CD4-positive, CD25-positive, alpha-beta regulatory T cell (primary cell): ENCODE measurements around the gene BSPRY. TPM values are rescaled to one million over a fixed set of nuclear protein-coding genes. Genes with fewer than 3 reads are reported as not detected.
A peak's percentile ranks its signal among the peaks of the same experiment; 100 is the strongest.

ENCODE experiments used
- ATAC-seq, 2 donors: fragments of 150-1000 bp; cut with Tn5 transposase; one replicate each; pipeline ENCODE4 v1.10.0; 2021; ENCODE audit warnings: low read depth in 2 of 2, moderate number of reproducible peaks in 2 of 2, moderate library complexity in 1 of 2
- DNase-seq, 3 donors: peaks; one replicate each; pipeline versions ENCODE4 v3.0.0 to v3.0.0-alpha.2; 2012 to 2022; ENCODE audit warnings: mixed read lengths in 1 of 3
- H3K27ac ChIP-seq: one replicate; pipeline ENCODE4 v1.7.0; 2013; ENCODE audit warnings: mild to moderate bottlenecking, low read length; ENCODE audit not compliant: insufficient read depth, poor library complexity, severe bottlenecking
- H3K27me3 ChIP-seq: one replicate; pipeline ENCODE4 v1.7.0; 2013; ENCODE audit warnings: low read length; ENCODE audit not compliant: control insufficient read depth, insufficient read depth
- H3K36me3 ChIP-seq: one replicate; pipeline ENCODE4 v1.7.0; 2013; ENCODE audit warnings: mild to moderate bottlenecking, low read length, moderate library complexity; ENCODE audit not compliant: control insufficient read depth, insufficient read depth
- H3K4me1 ChIP-seq: 2 replicates; pipeline ENCODE4 v1.7.0; 2013; ENCODE audit warnings: mild to moderate bottlenecking, low read length; ENCODE audit not compliant: insufficient read depth, control insufficient read depth, poor library complexity, severe bottlenecking
- H3K4me3 ChIP-seq: one replicate; pipeline ENCODE4 v1.7.0; 2013; ENCODE audit warnings: low read depth, mild to moderate bottlenecking, low read length, moderate library complexity
- H3K9me3 ChIP-seq, 2 experiments: 1 replicate in 1 of 2; 2 replicates in 1 of 2; pipeline ENCODE4 v1.7.0; 2013; ENCODE audit warnings: low read length in 2 of 2, mild to moderate bottlenecking in 1 of 2, moderate library complexity in 1 of 2; ENCODE audit not compliant: control insufficient read depth in 2 of 2
- H3K27ac Mint-ChIP-seq, 3 donors: one replicate each; pipeline ENCODE4 v1.8.0; 2020 to 2022; ENCODE audit warnings: mild to moderate bottlenecking in 3 of 3, mixed read lengths in 3 of 3, moderate library complexity in 2 of 3
- H3K27me3 Mint-ChIP-seq: one replicate; pipeline ENCODE4 v1.8.0; 2022; ENCODE audit warnings: mild to moderate bottlenecking, mixed read lengths
- H3K36me3 Mint-ChIP-seq: one replicate; pipeline ENCODE4 v1.8.0; 2020; ENCODE audit warnings: mixed read lengths
- H3K4me1 Mint-ChIP-seq, 4 donors: one replicate each; pipeline ENCODE4 v1.8.0; 2020 to 2022; ENCODE audit warnings: mixed read lengths in 4 of 4, mild to moderate bottlenecking in 1 of 4
- H3K4me3 Mint-ChIP-seq, 4 donors: one replicate each; pipeline ENCODE4 v1.8.0; 2020 to 2022; ENCODE audit warnings: mild to moderate bottlenecking in 4 of 4, mixed read lengths in 4 of 4, moderate library complexity in 3 of 4
- H3K9me3 Mint-ChIP-seq, 7 donors: one replicate each; pipeline ENCODE4 v1.8.0; 2020 to 2022; ENCODE audit warnings: mixed read lengths in 7 of 7, mild to moderate bottlenecking in 3 of 7, moderate library complexity in 2 of 7
- polyA plus RNA-seq, 4 donors: library from polyadenylated mRNA; unstranded; fragments of 300-500 nt; fragmentation: Illumina TruSeq; gene quantifications; one replicate each; pipeline ENCODE4 v1.2.3, GENCODE V29; 2021
- total RNA-seq: library from RNA; stranded (reverse); gene quantifications from one replicate; pipeline ENCODE4 v1.2.3, GENCODE V29; 2022

The BSPRY gene
- total RNA-seq (0.57 TPM), polyA plus RNA-seq (1 to 10 TPM in 1 of 4 donors, under 1 TPM in 3; 0.39 to 1.3 (median 0.56) TPM)

DNA sequence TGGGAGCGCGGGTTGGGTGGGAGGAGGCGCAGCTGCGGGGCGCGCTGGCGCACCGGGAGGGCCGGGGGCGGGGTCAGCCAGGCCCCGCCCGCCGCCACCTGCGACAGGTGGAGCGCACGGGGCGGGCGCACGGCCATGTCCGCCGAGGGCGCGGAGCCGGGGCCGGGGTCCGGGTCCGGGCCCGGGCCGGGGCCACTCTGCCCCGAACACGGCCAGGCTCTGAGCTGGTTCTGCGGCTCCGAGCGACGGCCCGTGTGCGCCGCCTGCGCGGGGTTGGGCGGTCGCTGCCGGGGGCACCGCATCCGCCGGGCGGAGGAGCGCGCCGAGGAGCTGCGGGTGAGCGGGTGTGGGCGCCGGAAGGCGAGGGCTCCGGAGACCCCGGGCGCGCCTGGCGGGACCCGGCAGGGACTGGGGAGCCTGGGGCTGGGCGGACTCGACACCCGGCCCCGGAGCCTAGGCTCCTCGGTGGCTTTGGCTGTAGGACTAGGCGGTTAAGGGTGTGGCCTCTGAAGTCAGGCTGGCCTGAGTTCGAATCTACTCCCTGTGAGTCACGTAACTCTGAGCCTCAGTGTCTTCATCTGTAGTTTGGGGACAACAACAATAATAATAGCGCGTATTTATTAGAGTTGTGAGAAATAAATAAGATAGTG, at the start of gene BSPRY:
TSS of gene BSPRY (plus strand) at position 97 of the 650 bp plus-strand sequence. CDS start at position 136, 39 bp downstream.
- Mint-ChIP-seq H3K27me3 (peaks cover 38% of the 10 kb centered on the region), H3K36me3 (no peaks in the 10 kb centered on the region), H3K9me3 (peaks cover 0 to 8% (median 0%) of the 10 kb centered on the region in 7 donors), H3K4me3 (peak within 1 kb of the TSS; percentile 70 to 81 (median 78)), H3K27ac (peak within 1 kb of the TSS in 1 of 3 donors; percentile 4), H3K4me1 (peaks cover 0 to 21% (median 5%) of the 10 kb centered on the region in 4 donors)
- Histone ChIP-seq H3K36me3 (no peaks in the 10 kb centered on the region), H3K27me3 (peaks cover 21% of the 10 kb centered on the region), H3K4me1 (peaks cover 16% of the 10 kb centered on the region), H3K4me3 (peak within 1 kb of the TSS; percentile 66), H3K27ac (no peak within 1 kb of the TSS), H3K9me3 (no peaks in the 10 kb centered on the region)
- peak; percentile 4 to 63 (median 37) for DNase-seq
- peak; percentile 68 to 69 for ATAC-seq

DNA sequence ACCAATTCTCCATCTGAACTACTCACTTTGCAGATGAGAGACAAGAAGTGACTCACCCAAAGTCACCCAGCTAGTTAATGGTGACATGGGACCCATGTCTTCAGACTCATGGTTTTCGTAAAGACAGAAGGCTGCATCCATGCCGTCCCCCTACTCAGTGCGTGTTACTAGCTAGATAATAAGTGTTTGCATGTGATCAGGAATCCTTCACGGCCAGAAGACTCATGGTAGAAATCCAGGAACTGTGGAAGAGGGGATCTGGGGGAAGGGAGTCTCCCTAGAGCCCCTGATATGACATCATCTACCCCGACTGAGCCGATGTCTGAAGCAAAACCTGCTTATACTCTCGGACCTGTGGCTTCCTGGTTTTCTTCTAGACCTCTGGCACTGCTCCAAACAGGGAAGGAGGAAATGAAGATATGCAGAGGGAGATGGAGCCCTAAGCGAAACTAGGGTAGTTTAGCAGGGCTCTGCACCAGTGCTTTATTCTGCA, 49.5 kb upstream of the BSPRY start:
- no peak overlapping the region for H3K27ac Mint-ChIP-seq

DNA sequence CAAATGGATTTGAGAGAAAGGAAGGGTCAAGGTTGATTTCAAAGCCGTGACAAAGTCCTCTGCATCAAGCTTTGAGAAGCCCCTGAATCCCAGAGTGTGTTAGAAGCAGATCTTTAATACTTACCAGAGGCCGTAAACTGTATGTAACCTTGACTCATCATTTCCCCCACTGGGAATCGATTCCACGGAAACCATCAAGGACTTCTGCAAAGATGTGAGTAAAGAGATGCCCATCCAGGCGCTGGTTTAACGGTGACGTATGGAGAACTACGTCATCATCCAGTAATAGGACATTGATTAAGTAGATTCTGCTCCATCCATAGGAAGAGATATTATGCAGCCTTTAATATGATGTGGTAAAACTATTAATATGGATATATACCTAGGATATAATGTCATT, 47.8 kb upstream of the BSPRY start:
- no peak overlapping the region for H3K27ac Mint-ChIP-seq
- H3K36me3 ChIP-seq: no peaks in the 10 kb centered on the region
- ATAC-seq: no peak
- no peaks in the 10 kb centered on the region for H3K9me3 ChIP-seq
- peaks cover 0 to 3% (median 0%) of the 10 kb centered on the region in 4 donors for H3K4me1 Mint-ChIP-seq
- H3K27ac ChIP-seq: no peak overlapping the region
- no peak overlapping the region for H3K4me3 Mint-ChIP-seq
- no peaks in the 10 kb centered on the region for H3K27me3 ChIP-seq
- H3K27me3 Mint-ChIP-seq: no peaks in the 10 kb centered on the region
- H3K9me3 Mint-ChIP-seq: no peaks in the 10 kb centered on the region
- DNase-seq: no peak
- no peaks in the 10 kb centered on the region for H3K4me1 ChIP-seq
- H3K4me3 ChIP-seq: no peak overlapping the region
- no peaks in the 10 kb centered on the region for H3K36me3 Mint-ChIP-seq

More for the DNA sequence above, 49.5 kb upstream of the BSPRY start:
- DNase-seq: no peak
- Mint-ChIP-seq H3K4me1 (peaks cover 0 to 3% (median 0%) of the 10 kb centered on the region in 4 donors), H3K27me3 (no peaks in the 10 kb centered on the region), H3K9me3 (no peaks in the 10 kb centered on the region), H3K36me3 (no peaks in the 10 kb centered on the region), H3K4me3 (no peak overlapping the region)
- no peaks in the 10 kb centered on the region for H3K27me3 ChIP-seq
- H3K4me3 ChIP-seq: no peak overlapping the region
- no peak overlapping the region for H3K27ac ChIP-seq
- no peaks in the 10 kb centered on the region for H3K9me3 ChIP-seq
- no peaks in the 10 kb centered on the region for H3K4me1 ChIP-seq
- ATAC-seq: no peak
- no peaks in the 10 kb centered on the region for H3K36me3 ChIP-seq

DNA sequence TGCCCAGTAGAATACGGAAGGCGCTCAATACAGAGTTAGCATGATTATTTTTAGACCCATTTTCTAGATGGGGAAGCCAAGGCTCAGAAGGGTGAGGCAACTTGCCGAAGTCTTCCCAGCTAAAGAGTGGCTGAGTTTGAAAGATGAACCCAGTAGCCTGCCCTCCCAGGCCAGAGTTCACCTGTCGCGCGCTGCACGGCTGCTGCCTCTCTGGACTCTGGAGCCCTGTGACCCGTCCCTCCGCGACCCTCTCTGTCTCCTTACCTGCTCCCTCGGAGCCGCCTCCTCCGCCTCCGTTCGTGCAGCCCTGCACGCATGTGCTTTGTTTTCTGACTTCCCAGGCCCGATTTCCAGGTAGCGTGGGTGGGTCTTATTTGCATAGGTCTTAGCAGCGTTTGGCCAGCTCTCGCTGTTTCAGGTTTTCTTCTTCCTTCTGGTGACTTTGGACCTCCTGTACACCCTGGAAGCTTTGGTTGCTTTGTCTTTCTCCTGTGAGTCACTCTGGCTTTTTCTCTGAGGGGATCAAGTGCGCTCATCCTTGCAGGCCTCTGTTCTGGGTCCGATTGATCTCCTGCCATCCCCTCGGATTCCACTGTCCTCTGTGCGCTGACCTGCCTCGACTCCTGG, 46.4 kb upstream of the BSPRY start, which contains the start of gene RNF183:
TSS of gene RNF183 (minus strand) at position 585 of the 627 bp plus-strand sequence. CDS start 5,192 bp downstream, outside the sequence.
- Histone ChIP-seq H3K36me3 (no peaks in the 10 kb centered on the region), H3K4me3 (no peak within 1 kb of the TSS), H3K4me1 (no peaks in the 10 kb centered on the region), H3K27ac (no peak within 1 kb of the TSS), H3K9me3 (no peaks in the 10 kb centered on the region), H3K27me3 (no peaks in the 10 kb centered on the region)
- Mint-ChIP-seq H3K36me3 (no peaks in the 10 kb centered on the region), H3K27me3 (no peaks in the 10 kb centered on the region), H3K9me3 (no peaks in the 10 kb centered on the region), H3K4me1 (peaks cover 0 to 3% (median 0%) of the 10 kb centered on the region in 4 donors), H3K4me3 (no peak within 1 kb of the TSS), H3K27ac (peak within 1 kb of the TSS in 2 of 3 donors; percentile 60 to 69)
- no peak for DNase-seq
- no peak for ATAC-seq

DNA sequence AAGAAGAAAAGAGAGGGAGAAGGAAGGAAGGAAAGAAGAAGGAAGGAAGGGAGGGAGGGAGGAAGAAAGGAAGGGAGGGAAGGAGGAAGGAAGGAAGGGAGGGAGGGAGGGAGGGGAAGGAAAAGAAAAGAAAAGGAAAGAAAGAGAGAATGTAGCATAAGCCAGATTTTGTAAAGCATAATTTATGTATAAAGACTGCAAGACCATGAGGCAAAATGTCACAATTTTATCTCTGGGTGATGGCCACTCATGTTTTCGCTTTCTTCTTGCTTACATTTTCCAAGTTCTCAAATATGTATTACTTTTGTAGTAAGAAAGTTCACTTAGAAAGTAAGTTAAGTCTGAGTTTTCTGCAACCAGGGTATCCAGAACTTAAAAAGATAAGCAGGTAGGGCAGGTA, 42.8 kb upstream of the BSPRY start:
- Mint-ChIP-seq H3K9me3 (no peaks in the 10 kb centered on the region), H3K4me1 (no peaks in the 10 kb centered on the region), H3K36me3 (no peaks in the 10 kb centered on the region), H3K27me3 (peaks cover 5% of the 10 kb centered on the region), H3K4me3 (no peak overlapping the region), H3K27ac (no peak overlapping the region)
- H3K36me3 ChIP-seq: no peaks in the 10 kb centered on the region
- H3K9me3 ChIP-seq: no peaks in the 10 kb centered on the region
- no peak overlapping the region for H3K27ac ChIP-seq
- DNase-seq (no peak), ATAC-seq (no peak)
- H3K27me3 ChIP-seq: no peaks in the 10 kb centered on the region
- H3K4me1 ChIP-seq: no peaks in the 10 kb centered on the region
- H3K4me3 ChIP-seq: no peak overlapping the region

DNA sequence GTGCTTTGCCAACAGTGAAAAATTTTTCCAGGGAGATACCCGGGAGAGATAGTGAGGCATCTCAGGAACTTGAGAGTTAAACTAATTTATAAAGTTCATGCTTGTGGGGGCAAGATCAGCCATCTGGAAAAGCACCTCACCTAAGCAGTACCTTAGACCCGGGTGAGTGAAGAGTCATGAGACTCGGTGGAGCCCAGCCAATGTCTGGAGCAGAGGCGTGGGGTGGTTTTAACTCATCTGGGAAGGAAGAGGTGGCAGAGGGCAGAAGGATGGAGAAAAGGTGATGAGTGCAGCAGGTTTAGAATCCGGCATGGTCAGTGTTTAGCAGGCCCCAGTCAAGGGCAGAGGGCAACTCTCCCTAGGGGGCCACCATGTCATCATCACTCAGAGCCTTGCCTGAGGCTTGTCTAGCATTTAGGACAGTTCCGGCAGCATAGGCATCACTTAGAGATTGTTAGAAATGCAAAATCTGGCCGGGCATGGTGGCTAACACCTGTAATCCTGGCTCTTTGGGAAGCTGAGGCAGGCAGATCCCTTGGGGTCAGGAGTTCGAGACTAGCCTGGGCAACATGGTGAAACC, 41.9 kb upstream of the BSPRY start:
- no peaks in the 10 kb centered on the region for H3K36me3 ChIP-seq
- no peak overlapping the region for H3K4me3 ChIP-seq
- Mint-ChIP-seq H3K36me3 (no peaks in the 10 kb centered on the region), H3K9me3 (no peaks in the 10 kb centered on the region), H3K27me3 (peaks cover 5% of the 10 kb centered on the region), H3K4me1 (no peaks in the 10 kb centered on the region), H3K4me3 (no peak overlapping the region), H3K27ac (no peak overlapping the region)
- no peak overlapping the region for H3K27ac ChIP-seq
- H3K4me1 ChIP-seq: no peaks in the 10 kb centered on the region
- ATAC-seq: no peak
- no peak for DNase-seq
- H3K9me3 ChIP-seq: no peaks in the 10 kb centered on the region
- H3K27me3 ChIP-seq: no peaks in the 10 kb centered on the region

DNA sequence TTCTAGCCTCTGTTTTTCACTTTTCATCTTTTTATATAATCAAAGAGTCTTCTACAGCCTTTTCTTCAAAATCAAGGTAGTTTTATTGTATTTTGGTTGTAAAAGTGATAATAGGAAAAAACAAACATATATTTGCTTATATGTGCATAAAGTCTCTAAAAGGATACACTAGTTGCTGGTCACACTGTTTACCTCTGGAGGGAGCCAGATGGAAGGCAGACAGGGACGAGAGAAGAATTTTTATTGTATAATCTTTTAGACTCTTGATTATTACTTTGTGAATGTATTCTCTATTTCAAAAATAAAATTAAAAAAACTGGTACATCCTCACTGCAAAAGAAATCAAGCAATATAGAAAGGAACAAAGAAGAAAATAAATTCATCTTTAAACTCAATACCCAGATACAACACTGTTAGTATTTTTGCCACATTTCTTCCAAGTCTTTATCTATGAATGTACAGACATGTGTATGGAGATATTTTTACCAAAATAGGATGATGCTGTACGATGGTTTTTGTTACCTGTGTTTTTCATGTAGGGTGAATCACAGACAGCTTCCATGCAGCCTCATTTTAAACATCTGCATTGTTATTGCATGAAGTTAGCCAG, 40.0 kb upstream of the BSPRY start:
- Mint-ChIP-seq H3K4me3 (no peak overlapping the region), H3K4me1 (no peaks in the 10 kb centered on the region), H3K27me3 (peaks cover 5% of the 10 kb centered on the region), H3K36me3 (no peaks in the 10 kb centered on the region), H3K9me3 (no peaks in the 10 kb centered on the region), H3K27ac (no peak overlapping the region)
- Histone ChIP-seq H3K36me3 (no peaks in the 10 kb centered on the region), H3K9me3 (no peaks in the 10 kb centered on the region), H3K27ac (no peak overlapping the region), H3K4me3 (no peak overlapping the region), H3K27me3 (no peaks in the 10 kb centered on the region), H3K4me1 (no peaks in the 10 kb centered on the region)
- peak in 1 of 2 donors; percentile 37 for ATAC-seq
- peak in 2 of 3 donors; percentile 29 to 63 for DNase-seq
